WI38 (cell line): Measurements from ENCODE around the gene OGFRL1.

Experiments used
- H3K4me3 ChIP-seq: 2 replicates; pipeline ENCODE4 v1.5.1; 2011; ENCODE audit warnings: low read depth, mild to moderate bottlenecking, control low read depth, low read length
- TF ChIP-seq, protein P1 (sequence below): IDR thresholded peaks from 2 replicates; pipeline ENCODE4 v1.5.1; 2012; ENCODE audit warnings: low read depth, mild to moderate bottlenecking, control low read depth, low read length

OGFRL1 gene

GRCh38 chr6:71288228-71289038 is at the start of gene OGFRL1:
Gene OGFRL1 (plus strand): TSS chr6:71288811. CDS start chr6:71288937, 126 bp downstream.
- H3K4me3 ChIP-seq = peak within 1 kb of the TSS; percentile 76
- TF ChIP-seq, protein P1, sequence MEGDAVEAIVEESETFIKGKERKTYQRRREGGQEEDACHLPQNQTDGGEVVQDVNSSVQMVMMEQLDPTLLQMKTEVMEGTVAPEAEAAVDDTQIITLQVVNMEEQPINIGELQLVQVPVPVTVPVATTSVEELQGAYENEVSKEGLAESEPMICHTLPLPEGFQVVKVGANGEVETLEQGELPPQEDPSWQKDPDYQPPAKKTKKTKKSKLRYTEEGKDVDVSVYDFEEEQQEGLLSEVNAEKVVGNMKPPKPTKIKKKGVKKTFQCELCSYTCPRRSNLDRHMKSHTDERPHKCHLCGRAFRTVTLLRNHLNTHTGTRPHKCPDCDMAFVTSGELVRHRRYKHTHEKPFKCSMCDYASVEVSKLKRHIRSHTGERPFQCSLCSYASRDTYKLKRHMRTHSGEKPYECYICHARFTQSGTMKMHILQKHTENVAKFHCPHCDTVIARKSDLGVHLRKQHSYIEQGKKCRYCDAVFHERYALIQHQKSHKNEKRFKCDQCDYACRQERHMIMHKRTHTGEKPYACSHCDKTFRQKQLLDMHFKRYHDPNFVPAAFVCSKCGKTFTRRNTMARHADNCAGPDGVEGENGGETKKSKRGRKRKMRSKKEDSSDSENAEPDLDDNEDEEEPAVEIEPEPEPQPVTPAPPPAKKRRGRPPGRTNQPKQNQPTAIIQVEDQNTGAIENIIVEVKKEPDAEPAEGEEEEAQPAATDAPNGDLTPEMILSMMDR = no peak

DNA sequence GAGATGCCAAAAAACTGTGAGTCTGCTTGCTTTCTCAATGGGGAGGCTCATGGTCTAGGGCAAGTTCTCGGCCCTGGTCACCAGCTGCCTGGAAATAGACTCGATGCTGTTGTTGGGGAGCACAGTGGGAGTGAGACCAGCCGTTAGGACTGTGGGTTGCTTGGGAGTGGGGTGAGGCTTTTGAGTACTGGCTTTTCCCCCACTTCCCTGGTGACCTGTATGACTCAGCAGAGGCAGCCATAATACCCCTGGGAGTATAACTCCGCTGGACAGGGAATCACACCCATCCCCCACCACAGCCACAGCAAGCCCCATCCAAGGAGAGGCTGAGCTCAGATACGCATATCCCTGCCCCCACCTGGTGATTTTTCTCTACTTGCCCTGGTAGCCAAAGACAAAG is 48.9 kb upstream of the OGFRL1 start:
- TF ChIP-seq, protein P1 = no peak
- H3K4me3 ChIP-seq = no peak overlapping the region

GRCh38 chr6:71245265-71246049 is 43.2 kb upstream of the OGFRL1 start:
- no peak overlapping the region for H3K4me3 ChIP-seq
- TF ChIP-seq, protein P1 = no peak

GRCh38 chr6:71246596-71246995 is 42.0 kb upstream of the OGFRL1 start:
- no peak overlapping the region for H3K4me3 ChIP-seq
- TF ChIP-seq, protein P1 = no peak

GRCh38 chr6:71248306-71248765 is 40.3 kb upstream of the OGFRL1 start:
- no peak overlapping the region for H3K4me3 ChIP-seq
- TF ChIP-seq, protein P1 = no peak

GRCh38 chr6:71248878-71249544 is 39.6 kb upstream of the OGFRL1 start:
- TF ChIP-seq, protein P1 = no peak
- H3K4me3 ChIP-seq = no peak overlapping the region
